Measurements from ENCODE around the gene ALAS1.

DNA sequence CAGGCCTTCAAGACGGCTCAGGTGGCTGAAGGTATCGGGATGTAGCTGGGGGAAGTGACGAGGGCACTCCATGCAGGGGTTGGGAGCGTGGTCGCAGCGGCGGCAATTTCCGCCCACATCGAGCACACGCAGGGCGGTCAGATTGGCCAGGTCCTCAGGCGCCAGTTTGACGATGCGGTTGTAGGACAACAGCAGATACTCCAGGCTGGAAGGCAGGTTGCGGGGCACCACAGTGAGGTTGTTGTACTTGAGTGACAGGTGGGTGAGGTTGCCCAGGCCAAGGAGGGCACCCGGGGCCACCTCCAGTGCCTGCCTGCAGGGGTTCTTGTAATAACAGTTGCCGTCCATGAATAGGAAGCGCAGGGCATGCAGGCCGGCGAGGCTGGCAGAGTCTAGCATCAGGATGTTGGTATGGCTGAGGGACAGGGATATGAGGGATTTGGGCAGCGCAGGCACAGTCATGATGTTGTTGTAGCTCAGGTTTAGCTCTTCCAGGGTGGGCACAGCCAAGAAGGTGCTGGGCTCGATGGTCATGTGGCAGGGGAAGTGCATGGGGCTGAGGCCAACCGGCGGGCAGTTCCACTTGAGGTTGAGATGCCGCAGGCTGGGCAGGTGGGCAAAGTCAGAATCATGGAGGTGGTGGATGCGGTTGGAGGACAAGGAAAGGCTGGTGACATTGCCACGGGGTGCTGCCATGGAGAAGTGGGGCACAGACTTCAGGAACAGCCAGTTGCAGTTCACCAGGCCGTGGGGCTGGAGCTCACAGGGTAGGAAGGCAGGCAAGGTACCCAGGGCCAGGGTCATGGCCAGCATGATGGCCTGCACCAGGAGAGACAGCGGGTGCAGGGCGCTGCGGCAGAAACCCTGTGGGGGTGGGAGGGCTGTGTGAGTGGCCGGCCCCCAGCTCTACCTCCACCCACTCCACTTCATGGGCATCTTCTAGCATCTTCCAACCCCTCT lies 25.8 kb downstream of the ALAS1 start:
- TF ChIP-seq, protein P1, sequence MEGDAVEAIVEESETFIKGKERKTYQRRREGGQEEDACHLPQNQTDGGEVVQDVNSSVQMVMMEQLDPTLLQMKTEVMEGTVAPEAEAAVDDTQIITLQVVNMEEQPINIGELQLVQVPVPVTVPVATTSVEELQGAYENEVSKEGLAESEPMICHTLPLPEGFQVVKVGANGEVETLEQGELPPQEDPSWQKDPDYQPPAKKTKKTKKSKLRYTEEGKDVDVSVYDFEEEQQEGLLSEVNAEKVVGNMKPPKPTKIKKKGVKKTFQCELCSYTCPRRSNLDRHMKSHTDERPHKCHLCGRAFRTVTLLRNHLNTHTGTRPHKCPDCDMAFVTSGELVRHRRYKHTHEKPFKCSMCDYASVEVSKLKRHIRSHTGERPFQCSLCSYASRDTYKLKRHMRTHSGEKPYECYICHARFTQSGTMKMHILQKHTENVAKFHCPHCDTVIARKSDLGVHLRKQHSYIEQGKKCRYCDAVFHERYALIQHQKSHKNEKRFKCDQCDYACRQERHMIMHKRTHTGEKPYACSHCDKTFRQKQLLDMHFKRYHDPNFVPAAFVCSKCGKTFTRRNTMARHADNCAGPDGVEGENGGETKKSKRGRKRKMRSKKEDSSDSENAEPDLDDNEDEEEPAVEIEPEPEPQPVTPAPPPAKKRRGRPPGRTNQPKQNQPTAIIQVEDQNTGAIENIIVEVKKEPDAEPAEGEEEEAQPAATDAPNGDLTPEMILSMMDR (IDR thresholded peaks at IDR 0.05; ENCODE audit: low read length) = no peak
- no peak for TF ChIP-seq EZH2 (IDR thresholded peaks at IDR 0.05; ENCODE audit: borderline replicate concordance, low read length)
